Measurements from ENCODE around the gene DMRT1.
A peak's percentile ranks its signal among the peaks of the same experiment; 100 is the strongest.

Gene DMRT1

GRCh38 chr9:1005043-1005667 lies 163.7 kb downstream of the DMRT1 start:
- TF ChIP-seq SPI1 (IDR thresholded peaks at IDR 0.05; ENCODE audit: low read depth, low read length) (peak; percentile 56), TAF1 (IDR thresholded peaks at IDR 0.05; ENCODE audit: low read depth, low read length) (no peak), POLR2AphosphoS5 (IDR thresholded peaks at IDR 0.05; ENCODE audit: low read depth, low read length) (no peak), PAX5 (IDR thresholded peaks at IDR 0.05; ENCODE audit: insufficient read depth, low read length, severe bottlenecking) (no peak), POU2F2 (IDR thresholded peaks at IDR 0.05; ENCODE audit: low read depth, low read length) (no peak), POLR2A (IDR thresholded peaks at IDR 0.05; ENCODE audit: low read depth, low read length) (no peak)
- FAIRE-seq (peak; percentile 91), DNase-seq (ENCODE audit: insufficient read length, low spot score) (no peak)

DNA sequence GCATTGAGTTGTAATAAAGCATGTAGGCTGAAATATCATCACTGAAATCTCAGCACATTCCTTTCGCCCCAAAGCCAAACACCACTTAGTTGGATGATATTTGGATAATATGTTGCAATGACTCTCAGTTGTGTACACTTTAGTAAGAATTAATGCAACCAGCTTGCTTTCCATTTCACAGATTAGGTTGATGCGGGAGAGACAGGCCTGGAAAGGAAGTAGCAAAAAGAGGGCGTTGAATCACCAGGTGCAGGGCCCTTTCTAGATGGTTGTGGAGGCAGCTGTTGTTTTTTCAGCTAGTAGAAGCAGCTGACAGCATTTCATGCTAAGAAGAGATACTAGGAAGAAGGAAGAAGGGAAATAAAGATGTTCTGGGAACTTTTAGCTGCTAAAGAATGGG lies 165.8 kb downstream of the DMRT1 start:
- DNase-seq (ENCODE audit: insufficient read length, low spot score) (no peak), FAIRE-seq (no peak)
- no peak for TF ChIP-seq POLR2A (IDR thresholded peaks at IDR 0.05; ENCODE audit: low read depth, low read length)
- TF ChIP-seq POU2F2 (IDR thresholded peaks at IDR 0.05; ENCODE audit: low read depth, low read length), result no peak
- TF ChIP-seq TAF1 (IDR thresholded peaks at IDR 0.05; ENCODE audit: low read depth, low read length), result no peak

GRCh38 chr9:1008216-1008615 lies 166.7 kb downstream of the DMRT1 start:
- no peak for TF ChIP-seq POU2F2 (IDR thresholded peaks at IDR 0.05; ENCODE audit: low read depth, low read length)
- TF ChIP-seq POLR2A (IDR thresholded peaks at IDR 0.05; ENCODE audit: low read depth, low read length), result no peak
- TF ChIP-seq TAF1 (IDR thresholded peaks at IDR 0.05; ENCODE audit: low read depth, low read length), result no peak
- TF ChIP-seq POLR2AphosphoS5 (IDR thresholded peaks at IDR 0.05; ENCODE audit: low read depth, low read length), result no peak
- TF ChIP-seq PAX5 (IDR thresholded peaks at IDR 0.05; ENCODE audit: insufficient read depth, low read length, severe bottlenecking), result no peak
- no peak for TF ChIP-seq SPI1 (IDR thresholded peaks at IDR 0.05; ENCODE audit: low read depth, low read length)
- DNase-seq (ENCODE audit: insufficient read length, low spot score), result no peak
- FAIRE-seq, result no peak

DNA sequence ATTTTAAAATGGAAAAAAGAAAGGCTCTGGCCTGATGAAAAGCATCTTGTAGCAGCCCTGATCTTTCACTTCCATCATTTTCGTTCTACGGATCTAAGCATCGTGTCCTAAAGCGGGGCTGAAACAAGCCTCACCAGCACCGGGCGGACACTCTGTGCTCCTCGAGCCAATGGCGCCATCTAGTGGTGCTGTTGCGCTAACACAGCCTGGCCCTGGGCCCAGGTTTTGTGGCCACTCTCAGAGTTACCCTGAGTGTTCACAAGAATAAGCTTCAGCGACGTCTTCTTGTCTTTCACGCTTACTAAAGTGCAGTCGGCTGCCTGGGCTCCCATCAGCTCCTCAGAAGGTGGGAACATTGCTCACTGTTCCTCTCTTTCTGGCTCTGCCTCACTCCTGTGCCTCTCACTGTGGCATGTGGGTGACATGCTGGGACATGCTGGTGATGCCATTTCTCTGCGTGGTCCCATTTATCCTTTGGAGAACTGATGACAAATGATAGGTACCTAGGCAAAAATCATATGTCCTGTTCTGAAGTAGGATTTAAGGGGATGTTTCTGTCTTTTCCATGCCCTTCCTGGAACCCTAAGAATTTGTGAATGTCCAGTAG lies 167.7 kb downstream of the DMRT1 start:
- DNase-seq (ENCODE audit: insufficient read length, low spot score), result peak; percentile 35
- peak; percentile 86 for FAIRE-seq
- no peak for TF ChIP-seq POU2F2 (IDR thresholded peaks at IDR 0.05; ENCODE audit: low read depth, low read length)
- TF ChIP-seq SPI1 (IDR thresholded peaks at IDR 0.05; ENCODE audit: low read depth, low read length), result no peak
- TF ChIP-seq POLR2A (IDR thresholded peaks at IDR 0.05; ENCODE audit: low read depth, low read length), result no peak
- no peak for TF ChIP-seq POLR2AphosphoS5 (IDR thresholded peaks at IDR 0.05; ENCODE audit: low read depth, low read length)
- no peak for TF ChIP-seq PAX5 (IDR thresholded peaks at IDR 0.05; ENCODE audit: insufficient read depth, low read length, severe bottlenecking)

DNA sequence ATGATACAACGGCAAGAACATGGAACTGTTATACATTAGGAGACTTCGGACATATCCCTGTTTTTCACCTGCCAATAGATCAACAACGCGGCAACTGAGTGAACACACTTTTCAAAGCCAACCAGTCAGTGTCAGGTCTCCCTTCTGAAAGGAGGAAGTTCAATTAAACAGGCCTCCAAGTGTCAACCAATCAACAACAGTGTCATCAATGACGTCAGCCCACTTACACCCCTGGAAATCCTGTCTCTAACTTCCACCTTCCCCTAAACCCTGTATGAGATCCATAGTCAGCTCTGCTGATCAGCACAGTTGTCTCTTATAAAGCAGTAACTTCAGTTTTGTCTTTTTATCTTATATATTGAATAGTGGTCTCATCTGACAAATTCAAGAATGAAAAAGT lies 171.5 kb downstream of the DMRT1 start:
- TF ChIP-seq POLR2A (IDR thresholded peaks at IDR 0.05; ENCODE audit: low read depth, low read length) (no peak), SPI1 (IDR thresholded peaks at IDR 0.05; ENCODE audit: low read depth, low read length) (no peak), TAF1 (IDR thresholded peaks at IDR 0.05; ENCODE audit: low read depth, low read length) (no peak), POLR2AphosphoS5 (IDR thresholded peaks at IDR 0.05; ENCODE audit: low read depth, low read length) (no peak), PAX5 (IDR thresholded peaks at IDR 0.05; ENCODE audit: insufficient read depth, low read length, severe bottlenecking) (no peak), POU2F2 (IDR thresholded peaks at IDR 0.05; ENCODE audit: low read depth, low read length) (no peak)
- DNase-seq (ENCODE audit: insufficient read length, low spot score), result no peak
- no peak for FAIRE-seq

- DNase-seq (ENCODE audit: insufficient read length, low spot score) (no peak), FAIRE-seq (no peak)
- no peak for TF ChIP-seq TAF1 (IDR thresholded peaks at IDR 0.05; ENCODE audit: low read depth, low read length)
- TF ChIP-seq SPI1 (IDR thresholded peaks at IDR 0.05; ENCODE audit: low read depth, low read length), result no peak
- no peak for TF ChIP-seq PAX5 (IDR thresholded peaks at IDR 0.05; ENCODE audit: insufficient read depth, low read length, severe bottlenecking)
- TF ChIP-seq POLR2AphosphoS5 (IDR thresholded peaks at IDR 0.05; ENCODE audit: low read depth, low read length), result no peak
- no peak for TF ChIP-seq POLR2A (IDR thresholded peaks at IDR 0.05; ENCODE audit: low read depth, low read length)
- TF ChIP-seq POU2F2 (IDR thresholded peaks at IDR 0.05; ENCODE audit: low read depth, low read length), result no peak
Measured at GRCh38 chr9:1014225-1014624, 172.7 kb downstream of the DMRT1 start.

- no peak for TF ChIP-seq SPI1 (IDR thresholded peaks at IDR 0.05; ENCODE audit: low read depth, low read length)
- no peak for TF ChIP-seq POU2F2 (IDR thresholded peaks at IDR 0.05; ENCODE audit: low read depth, low read length)
- no peak for TF ChIP-seq POLR2AphosphoS5 (IDR thresholded peaks at IDR 0.05; ENCODE audit: low read depth, low read length)
- TF ChIP-seq TAF1 (IDR thresholded peaks at IDR 0.05; ENCODE audit: low read depth, low read length), result no peak
- no peak for TF ChIP-seq PAX5 (IDR thresholded peaks at IDR 0.05; ENCODE audit: insufficient read depth, low read length, severe bottlenecking)
- no peak for DNase-seq (ENCODE audit: insufficient read length, low spot score)
- FAIRE-seq, result no peak
Measured at GRCh38 chr9:1014640-1015039, 173.1 kb downstream of the DMRT1 start.

GRCh38 chr9:1018121-1018520 lies 176.6 kb downstream of the DMRT1 start:
- no peak for TF ChIP-seq POU2F2 (IDR thresholded peaks at IDR 0.05; ENCODE audit: low read depth, low read length)
- no peak for TF ChIP-seq SPI1 (IDR thresholded peaks at IDR 0.05; ENCODE audit: low read depth, low read length)
- no peak for TF ChIP-seq PAX5 (IDR thresholded peaks at IDR 0.05; ENCODE audit: insufficient read depth, low read length, severe bottlenecking)
- TF ChIP-seq POLR2A (IDR thresholded peaks at IDR 0.05; ENCODE audit: low read depth, low read length), result no peak
- TF ChIP-seq POLR2AphosphoS5 (IDR thresholded peaks at IDR 0.05; ENCODE audit: low read depth, low read length), result no peak
- TF ChIP-seq TAF1 (IDR thresholded peaks at IDR 0.05; ENCODE audit: low read depth, low read length), result no peak
- FAIRE-seq (no peak), DNase-seq (ENCODE audit: insufficient read length, low spot score) (no peak)
